GM21529 (cell line): ENCODE results near the gene GPX4.

Experiments used
- ATAC-seq: cut with Tn5 transposase; IDR thresholded peaks from one replicate; pipeline ENCODE4 v1.9.1; 2021; ENCODE audit not compliant: unreplicated experiment

The GPX4 gene

GRCh38 chr19:1102407-1103131 lies 1.2 kb upstream of the GPX4 start:
- no peak for ATAC-seq

DNA sequence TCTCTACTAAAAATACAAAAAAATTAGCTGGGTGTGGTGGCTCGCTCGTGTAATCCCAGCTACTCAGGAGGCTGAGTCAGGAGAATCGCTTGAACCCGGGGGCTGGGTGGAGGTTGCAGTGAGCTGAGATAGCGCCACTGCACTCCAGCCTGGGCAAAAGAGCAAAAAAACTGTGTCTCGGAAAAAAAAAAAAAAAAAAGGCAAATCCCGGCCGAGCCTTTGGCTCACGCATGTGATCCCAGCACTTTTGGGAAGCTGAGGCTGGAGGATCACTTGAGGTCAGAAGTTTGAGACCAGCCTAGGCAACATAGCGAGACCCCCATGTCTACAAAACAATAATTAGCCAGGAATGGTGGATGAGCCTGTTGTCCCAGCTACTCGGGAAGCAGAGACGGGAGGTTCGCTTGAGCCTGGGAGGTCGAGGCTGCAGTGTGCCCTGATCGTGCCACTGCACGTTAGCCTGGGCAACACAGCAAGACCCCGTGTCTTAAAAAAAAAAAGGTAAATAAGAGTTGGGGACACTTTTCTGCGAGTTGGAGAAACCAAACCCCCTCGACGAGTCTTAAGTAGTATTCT lies 574 bp upstream of the GPX4 start:
- ATAC-seq, result no peak

DNA sequence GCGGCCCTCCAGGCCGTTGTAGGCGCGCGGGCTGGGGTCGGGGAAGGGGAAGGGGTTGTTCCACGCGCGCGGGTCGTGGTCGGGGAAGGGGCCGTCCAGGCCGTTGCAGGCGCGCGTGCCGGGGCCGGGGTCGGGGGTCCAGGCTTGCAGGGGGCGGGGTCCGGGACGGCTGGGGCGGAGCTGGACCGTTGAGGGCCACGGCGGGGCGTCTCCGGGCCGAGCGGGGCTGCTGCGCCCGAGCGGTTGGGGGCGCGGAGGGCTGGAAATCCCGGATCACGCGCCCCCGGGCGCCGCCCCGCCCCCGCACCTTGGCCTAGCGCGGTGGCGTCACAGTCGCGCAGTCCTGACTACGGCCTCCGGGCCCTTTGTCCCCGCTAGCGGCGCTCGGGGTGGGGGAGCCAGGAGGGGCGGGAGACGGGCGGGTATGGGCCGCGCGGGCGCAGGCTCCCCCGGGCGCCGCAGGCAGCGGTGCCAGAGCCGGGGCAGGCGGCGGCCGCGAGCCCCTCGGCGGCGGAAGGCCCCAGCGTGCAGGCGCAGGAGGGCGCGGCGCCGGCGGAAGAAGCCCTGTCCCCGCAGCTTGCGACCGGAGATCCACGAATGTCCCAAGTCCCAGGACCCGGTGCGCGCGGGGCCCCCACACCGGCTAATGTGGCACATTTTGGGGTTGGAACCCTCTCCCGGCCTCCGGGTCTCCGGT lies 665 bp downstream of the GPX4 start:
- ATAC-seq, result peak; percentile 32

- ATAC-seq, result no peak
These were observed 1.4 kb downstream of the GPX4 start for GRCh38 chr19:1105008-1105872.

- ATAC-seq, result no peak
These were observed 2.4 kb downstream of the GPX4 start for GRCh38 chr19:1105873-1106840.

DNA sequence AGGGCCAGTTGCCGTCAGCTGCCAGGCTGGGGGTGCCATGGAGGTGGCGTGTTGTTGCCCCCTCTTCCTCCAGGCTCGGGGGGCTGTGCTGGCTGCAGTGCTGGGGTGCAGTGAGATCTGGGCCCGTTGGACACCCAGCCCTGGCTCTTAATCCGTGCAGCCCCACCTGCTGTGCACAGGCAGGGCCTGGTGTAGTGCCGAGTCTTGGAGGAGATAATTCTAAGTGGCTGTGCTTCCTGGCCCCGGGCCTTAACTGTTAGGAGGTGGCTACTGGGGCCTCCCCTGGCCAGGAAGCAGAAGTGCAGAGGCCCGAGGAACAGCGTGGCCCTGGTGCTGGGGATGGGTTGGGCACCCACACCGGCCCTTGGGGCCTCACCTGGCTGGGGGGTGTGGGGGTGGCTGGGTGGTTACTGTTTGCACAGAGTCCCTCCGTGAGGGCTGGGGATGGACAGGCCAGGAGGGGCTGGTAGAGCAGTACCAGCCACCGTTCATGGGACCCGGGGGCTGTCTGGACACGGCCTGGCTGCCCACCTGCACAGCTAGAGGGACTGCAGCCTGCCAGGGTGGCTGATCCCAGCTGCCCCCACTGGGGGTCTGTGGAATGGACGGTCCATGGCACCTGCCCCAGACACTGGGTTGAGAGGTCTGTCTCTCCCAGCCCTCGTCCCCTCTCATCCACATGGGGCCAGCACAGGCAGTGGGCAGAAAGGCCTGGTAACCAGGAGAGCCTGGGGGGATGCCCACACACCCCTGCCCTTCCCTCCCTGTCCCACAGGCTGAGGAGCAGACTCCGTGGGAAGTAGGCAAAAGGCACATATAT lies 3.3 kb downstream of the GPX4 start:
- ATAC-seq, result no peak

- ATAC-seq, result no peak
These were observed 4.0 kb downstream of the GPX4 start for GRCh38 chr19:1107661-1108261.

GRCh38 chr19:1108291-1109031 lies 4.7 kb downstream of the GPX4 start:
- no peak for ATAC-seq

- no peak for ATAC-seq
These were observed 5.3 kb downstream of the GPX4 start for GRCh38 chr19:1109032-1109551.

DNA sequence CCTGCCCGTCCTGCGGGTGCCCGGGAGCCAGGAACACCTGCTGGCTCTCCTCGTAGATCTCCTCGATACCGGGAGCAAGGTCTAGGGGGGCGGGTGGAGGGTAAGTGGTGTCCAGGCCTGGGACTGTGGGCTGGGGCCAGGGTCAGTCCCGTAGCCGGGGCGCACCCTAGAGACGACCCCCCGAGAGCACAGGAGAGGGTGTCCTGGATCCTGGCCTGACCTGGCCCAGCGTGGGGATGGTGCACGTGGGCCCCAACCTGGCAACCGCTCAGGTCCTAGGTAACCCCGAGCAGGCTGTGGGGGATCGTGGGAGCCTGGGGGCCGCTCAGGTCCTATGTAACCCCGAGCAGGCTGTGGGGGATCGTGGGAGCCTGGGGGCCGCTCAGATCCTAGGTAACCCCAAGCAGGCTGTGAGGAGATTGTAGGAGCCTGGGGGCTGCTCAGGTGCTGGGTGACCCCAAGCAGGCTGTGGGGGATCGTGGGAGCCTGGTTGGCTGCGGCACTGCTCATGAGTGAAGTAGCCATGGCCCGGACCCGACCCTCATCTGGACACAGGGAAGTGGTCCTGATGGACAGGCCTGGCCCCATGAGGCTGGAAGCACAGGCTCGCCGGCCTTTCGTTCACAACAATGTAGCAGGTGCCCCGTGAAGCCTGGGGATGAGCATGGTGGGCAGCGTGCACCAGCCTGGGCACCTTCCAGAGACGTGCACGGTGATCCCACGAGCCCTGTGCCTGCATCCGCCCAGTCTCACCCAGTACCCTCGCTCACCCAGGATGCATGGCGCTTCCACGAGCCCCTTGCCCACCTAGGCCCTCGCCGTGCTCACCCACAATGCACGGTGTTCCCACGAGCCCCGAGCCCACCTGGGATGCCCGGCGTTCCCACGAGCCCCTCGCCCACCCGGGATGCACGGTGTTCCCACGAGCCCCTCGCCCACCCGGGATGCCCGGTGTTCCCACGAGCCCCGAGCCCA lies 6.2 kb downstream of the GPX4 start:
- ATAC-seq, result no peak

- ATAC-seq, result no peak
These were observed 7.2 kb downstream of the GPX4 start for GRCh38 chr19:1110809-1111640.

DNA sequence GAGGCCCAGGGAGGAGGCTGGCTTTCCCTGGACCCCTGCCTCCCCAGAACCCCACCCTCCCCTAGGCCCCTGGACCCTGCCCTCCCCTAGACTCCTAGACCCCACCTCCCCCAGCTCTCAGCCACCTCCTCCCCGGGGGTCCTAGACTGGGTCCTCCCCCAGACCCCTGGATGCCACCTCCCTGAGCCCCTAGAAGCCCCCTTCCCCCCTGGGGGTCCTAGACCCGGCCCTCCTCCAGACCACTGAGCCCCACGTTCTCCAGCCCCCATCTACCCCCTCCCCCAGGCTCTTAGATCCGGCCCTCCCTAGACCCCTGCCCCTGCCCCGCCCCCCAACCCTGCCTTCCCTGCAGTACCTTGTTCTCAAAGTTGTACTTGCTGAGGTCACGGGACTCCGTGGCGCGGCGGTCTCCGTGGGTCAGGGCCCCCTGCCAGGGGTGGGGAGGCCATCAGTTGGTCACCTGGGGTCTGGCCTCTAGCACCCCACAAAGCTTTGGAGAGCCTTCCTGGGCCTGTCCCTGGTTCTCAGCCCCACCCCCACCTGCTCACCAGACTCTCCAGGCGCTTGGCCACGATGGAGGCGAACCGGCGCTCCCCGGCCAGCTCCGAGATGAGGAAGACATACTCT lies 8.0 kb downstream of the GPX4 start:
- ATAC-seq, result no peak

DNA sequence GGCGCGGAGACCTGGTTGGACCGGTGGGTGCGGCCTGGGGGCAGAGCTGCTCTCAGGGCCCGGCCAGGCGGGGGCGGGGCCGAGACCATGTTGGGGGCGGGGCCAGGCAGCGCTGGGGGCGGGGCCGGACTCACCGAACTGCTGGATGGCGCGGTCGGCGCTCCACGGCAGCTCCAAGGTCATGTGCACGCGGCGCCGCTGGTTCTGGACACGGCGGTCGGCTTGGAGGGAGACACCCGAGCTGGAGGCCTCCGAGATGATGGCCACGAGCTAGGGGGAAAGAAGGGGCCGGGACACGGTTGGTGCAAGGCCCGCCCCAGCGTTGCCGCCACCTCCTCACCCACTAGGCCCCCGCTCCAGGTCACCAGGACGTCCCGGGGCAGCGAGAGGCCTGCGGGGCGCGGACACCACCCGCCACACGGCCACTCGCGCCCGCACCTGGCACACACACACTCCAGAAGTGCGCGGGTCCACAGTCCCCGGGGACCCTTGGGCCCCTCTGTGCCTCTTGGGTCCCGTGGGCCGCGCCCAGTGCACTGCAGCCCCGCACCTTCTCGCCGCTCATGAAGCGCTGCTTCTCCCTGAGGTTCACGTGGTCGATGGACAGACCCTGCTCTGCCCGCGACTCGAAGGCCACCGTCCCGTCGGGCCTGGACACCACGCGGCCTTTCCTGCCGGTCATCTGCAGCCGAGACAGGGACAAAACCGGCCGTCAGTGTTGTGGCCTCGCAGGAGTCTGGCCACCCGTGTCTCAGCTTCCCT lies 8.7 kb downstream of the GPX4 start:
- no peak for ATAC-seq

DNA sequence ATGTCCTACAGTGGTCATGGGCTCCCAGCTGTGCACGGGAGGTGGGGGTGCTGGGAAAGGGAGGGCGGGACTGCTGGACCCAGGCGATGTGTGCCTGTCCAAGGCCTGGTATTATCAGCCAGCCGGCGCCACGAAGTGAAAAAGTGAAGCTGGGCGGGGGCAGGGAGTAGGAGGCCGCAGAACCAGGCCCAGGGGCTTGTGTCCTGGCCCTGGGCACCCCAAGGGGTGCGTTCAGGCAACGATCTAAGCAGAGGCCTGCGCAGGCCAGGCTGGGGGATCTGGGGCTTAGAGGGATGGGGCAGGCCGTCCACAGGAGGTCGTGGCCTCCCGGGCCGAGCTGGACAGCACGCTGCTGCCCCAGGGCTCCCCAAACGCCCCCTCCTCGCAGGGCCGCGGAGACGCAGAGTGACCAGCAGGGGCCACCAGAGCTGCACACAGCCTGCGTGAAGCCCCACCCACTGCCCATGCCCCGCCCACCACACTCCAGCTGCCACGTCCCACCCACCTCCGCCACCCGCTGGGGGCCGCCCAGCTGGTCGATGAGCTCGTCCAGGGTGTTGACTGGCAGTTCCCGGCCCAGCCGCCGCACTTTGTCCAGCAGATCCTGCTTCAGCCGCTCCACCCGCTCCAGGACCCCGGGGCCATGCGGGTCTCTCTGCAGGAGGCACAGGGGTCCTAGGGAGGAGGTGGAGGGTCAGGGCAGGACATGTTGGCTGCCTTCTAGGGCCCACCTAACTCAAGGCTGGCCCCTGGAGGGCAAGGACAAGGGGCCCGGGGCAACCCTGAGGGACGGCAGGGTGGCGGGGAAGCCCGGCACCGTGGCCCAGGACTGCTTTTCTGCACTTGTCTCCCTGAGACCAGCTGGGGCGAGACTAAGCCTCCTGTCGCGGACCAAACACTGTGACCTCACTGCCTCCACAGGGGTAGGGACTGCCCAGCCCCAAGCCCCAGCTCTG lies 9.5 kb downstream of the GPX4 start:
- ATAC-seq, result peak; percentile 56
